Neural crest cell (in vitro differentiated cells): ENCODE results near the gene PTPRU. TPM values are rescaled to one million over a fixed set of nuclear protein-coding genes. Genes with fewer than 3 reads are reported as not detected.

Experiments
- DNase-seq: peaks from one replicate; pipeline ENCODE4 v3.0.0; 2021; ENCODE audit warnings: low read depth, mixed read lengths, low spot score
- H3K27ac Mint-ChIP-seq: one replicate; pipeline ENCODE4 v1.8.0; 2021; ENCODE audit warnings: mild to moderate bottlenecking, mixed read lengths; ENCODE audit not compliant: unreplicated experiment
- H3K27me3 Mint-ChIP-seq: 2 replicates; pipeline ENCODE4 v1.8.0; 2021; ENCODE audit warnings: low read depth, mild to moderate bottlenecking, mixed read lengths
- H3K36me3 Mint-ChIP-seq: 2 replicates; pipeline ENCODE4 v1.8.0; 2021; ENCODE audit warnings: low read depth, mild to moderate bottlenecking, mixed read lengths
- H3K4me1 Mint-ChIP-seq: 2 replicates; pipeline ENCODE4 v1.8.0; 2021; ENCODE audit warnings: mixed read lengths
- H3K4me3 Mint-ChIP-seq: one replicate; pipeline ENCODE4 v1.8.0; 2021; ENCODE audit warnings: mild to moderate bottlenecking, mixed read lengths
- H3K9me3 Mint-ChIP-seq: 2 replicates; pipeline ENCODE4 v1.8.0; 2021; ENCODE audit warnings: mixed read lengths
- total RNA-seq: library from RNA; stranded (reverse); gene quantifications from 2 replicates; pipeline ENCODE4 v1.2.1, GENCODE V29; 2021
- TF ChIP-seq, protein P1 (sequence below): fragments of 200-600 bp; sonication (generic); conservative IDR thresholded peaks from 2 replicates; pipeline ENCODE4 v1.5.0; 2021; ENCODE audit warnings: antibody characterized with exemption, mild to moderate bottlenecking

The PTPRU gene
- total RNA-seq, 1 donor from 2014 or later, result 5.1 TPM

GRCh38 chr1:29306471-29307140 is 70.3 kb downstream of the PTPRU start:
- no peaks in the 10 kb centered on the region for H3K27me3 Mint-ChIP-seq
- TF ChIP-seq, protein P1, sequence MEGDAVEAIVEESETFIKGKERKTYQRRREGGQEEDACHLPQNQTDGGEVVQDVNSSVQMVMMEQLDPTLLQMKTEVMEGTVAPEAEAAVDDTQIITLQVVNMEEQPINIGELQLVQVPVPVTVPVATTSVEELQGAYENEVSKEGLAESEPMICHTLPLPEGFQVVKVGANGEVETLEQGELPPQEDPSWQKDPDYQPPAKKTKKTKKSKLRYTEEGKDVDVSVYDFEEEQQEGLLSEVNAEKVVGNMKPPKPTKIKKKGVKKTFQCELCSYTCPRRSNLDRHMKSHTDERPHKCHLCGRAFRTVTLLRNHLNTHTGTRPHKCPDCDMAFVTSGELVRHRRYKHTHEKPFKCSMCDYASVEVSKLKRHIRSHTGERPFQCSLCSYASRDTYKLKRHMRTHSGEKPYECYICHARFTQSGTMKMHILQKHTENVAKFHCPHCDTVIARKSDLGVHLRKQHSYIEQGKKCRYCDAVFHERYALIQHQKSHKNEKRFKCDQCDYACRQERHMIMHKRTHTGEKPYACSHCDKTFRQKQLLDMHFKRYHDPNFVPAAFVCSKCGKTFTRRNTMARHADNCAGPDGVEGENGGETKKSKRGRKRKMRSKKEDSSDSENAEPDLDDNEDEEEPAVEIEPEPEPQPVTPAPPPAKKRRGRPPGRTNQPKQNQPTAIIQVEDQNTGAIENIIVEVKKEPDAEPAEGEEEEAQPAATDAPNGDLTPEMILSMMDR, result no peak
- H3K4me3 Mint-ChIP-seq, result no peak overlapping the region
- peaks cover 6% of the 10 kb centered on the region for H3K4me1 Mint-ChIP-seq
- no peaks in the 10 kb centered on the region for H3K9me3 Mint-ChIP-seq
- no peak for DNase-seq
- no peaks in the 10 kb centered on the region for H3K36me3 Mint-ChIP-seq
- H3K27ac Mint-ChIP-seq, result peak overlapping the region; percentile 86

GRCh38 chr1:29309075-29309474 is 72.8 kb downstream of the PTPRU start:
- no peaks in the 10 kb centered on the region for H3K36me3 Mint-ChIP-seq
- TF ChIP-seq, protein P1, result no peak
- H3K4me3 Mint-ChIP-seq, result no peak overlapping the region
- H3K4me1 Mint-ChIP-seq, result peaks cover 5% of the 10 kb centered on the region
- DNase-seq, result no peak
- no peaks in the 10 kb centered on the region for H3K27me3 Mint-ChIP-seq
- H3K9me3 Mint-ChIP-seq, result no peaks in the 10 kb centered on the region
- H3K27ac Mint-ChIP-seq, result no peak overlapping the region

GRCh38 chr1:29309621-29310020 is 73.3 kb downstream of the PTPRU start:
- H3K4me3 Mint-ChIP-seq, result no peak overlapping the region
- no peaks in the 10 kb centered on the region for H3K9me3 Mint-ChIP-seq
- no peak overlapping the region for H3K27ac Mint-ChIP-seq
- no peaks in the 10 kb centered on the region for H3K27me3 Mint-ChIP-seq
- H3K4me1 Mint-ChIP-seq, result no peaks in the 10 kb centered on the region
- no peaks in the 10 kb centered on the region for H3K36me3 Mint-ChIP-seq
- no peak for DNase-seq
- TF ChIP-seq, protein P1, result no peak

DNA sequence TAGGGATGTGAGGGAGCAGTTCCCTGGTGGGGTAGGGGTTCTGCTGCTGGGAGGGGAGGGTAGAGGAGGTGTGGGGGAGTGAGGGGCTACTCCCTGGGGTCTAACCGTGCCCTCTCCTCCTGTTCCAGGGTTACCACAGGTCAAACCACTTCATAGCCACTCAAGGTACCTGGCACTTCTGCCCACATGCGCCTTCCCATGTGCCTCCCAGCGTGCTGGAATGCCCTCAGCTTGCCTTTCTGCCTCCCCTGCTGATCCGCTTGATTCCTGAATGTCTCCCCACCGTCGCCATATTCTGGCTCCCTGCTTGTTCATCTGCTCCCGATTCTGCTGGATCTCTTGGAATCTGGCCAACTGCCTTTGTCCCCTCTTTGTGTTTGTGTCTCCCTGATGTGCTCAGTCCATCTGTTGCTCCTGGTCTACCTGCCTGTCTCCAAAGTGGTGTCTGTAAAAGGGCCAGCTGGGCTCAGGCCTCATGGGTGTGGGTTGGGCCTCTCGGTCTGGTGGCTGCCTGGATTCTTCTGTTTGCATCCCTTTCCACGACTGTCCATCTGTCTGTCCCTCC is 74.4 kb downstream of the PTPRU start:
- no peaks in the 10 kb centered on the region for H3K4me1 Mint-ChIP-seq
- TF ChIP-seq, protein P1, result no peak
- DNase-seq, result no peak
- no peaks in the 10 kb centered on the region for H3K9me3 Mint-ChIP-seq
- no peak overlapping the region for H3K27ac Mint-ChIP-seq
- no peaks in the 10 kb centered on the region for H3K36me3 Mint-ChIP-seq
- H3K27me3 Mint-ChIP-seq, result no peaks in the 10 kb centered on the region
- H3K4me3 Mint-ChIP-seq, result no peak overlapping the region

DNA sequence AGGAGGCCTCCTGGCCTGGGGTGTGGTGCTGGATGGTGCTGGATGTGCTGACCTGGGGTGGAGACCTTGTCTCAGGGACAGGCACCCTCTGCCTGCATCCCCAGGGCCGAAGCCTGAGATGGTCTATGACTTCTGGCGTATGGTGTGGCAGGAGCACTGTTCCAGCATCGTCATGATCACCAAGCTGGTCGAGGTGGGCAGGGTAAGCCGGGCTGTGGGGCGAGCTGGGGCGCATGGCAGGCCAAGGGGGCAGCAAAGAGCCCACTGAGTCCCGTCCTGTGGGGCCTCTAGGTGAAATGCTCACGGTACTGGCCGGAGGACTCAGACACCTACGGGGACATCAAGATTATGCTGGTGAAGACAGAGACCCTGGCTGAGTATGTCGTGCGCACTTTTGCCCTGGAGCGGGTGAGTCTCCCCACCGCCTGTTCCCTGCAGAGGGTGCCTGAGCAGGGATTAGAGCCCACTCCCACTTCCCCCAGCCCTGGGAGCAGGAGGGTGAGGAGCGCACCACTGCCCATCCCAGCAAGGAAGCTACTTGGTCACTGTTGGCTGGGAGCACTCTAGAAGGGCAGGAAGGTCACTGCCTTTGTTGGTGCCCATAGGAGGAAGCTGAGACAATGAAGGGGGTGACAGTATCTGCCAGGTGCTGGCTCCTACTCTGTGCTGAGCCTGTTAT is 75.2 kb downstream of the PTPRU start:
- no peak for DNase-seq
- TF ChIP-seq, protein P1, result no peak
- no peaks in the 10 kb centered on the region for H3K9me3 Mint-ChIP-seq
- no peak overlapping the region for H3K27ac Mint-ChIP-seq
- H3K4me3 Mint-ChIP-seq, result no peak overlapping the region
- H3K4me1 Mint-ChIP-seq, result no peaks in the 10 kb centered on the region
- no peaks in the 10 kb centered on the region for H3K27me3 Mint-ChIP-seq
- no peaks in the 10 kb centered on the region for H3K36me3 Mint-ChIP-seq
